ENCODE measurements around the gene HNRNPA1. TPM values are rescaled to one million over a fixed set of nuclear protein-coding genes. Genes with fewer than 3 reads are reported as not detected.
"Not testable (repeated sequence)": the region's sequence is repeated elsewhere in the genome, so short reads cannot be mapped to it uniquely, and the experiment has no call there.

Gene HNRNPA1
- total RNA-seq, 1 donor from 2014 or later = 371 TPM

GRCh38 chr12:54292083-54292930 is 11.8 kb downstream of the HNRNPA1 start:
- intact Hi-C loops (cut with DNase I) = no loop called here
- ATAC-seq (peak; percentile 24), DNase-seq (ENCODE audit: missing footprints) (no peak)

- intact Hi-C loops (cut with DNase I) = no loop called here
- ATAC-seq (no peak), DNase-seq (ENCODE audit: missing footprints) (no peak)
Measured at GRCh38 chr12:54292931-54293241, 12.4 kb downstream of the HNRNPA1 start.

DNA sequence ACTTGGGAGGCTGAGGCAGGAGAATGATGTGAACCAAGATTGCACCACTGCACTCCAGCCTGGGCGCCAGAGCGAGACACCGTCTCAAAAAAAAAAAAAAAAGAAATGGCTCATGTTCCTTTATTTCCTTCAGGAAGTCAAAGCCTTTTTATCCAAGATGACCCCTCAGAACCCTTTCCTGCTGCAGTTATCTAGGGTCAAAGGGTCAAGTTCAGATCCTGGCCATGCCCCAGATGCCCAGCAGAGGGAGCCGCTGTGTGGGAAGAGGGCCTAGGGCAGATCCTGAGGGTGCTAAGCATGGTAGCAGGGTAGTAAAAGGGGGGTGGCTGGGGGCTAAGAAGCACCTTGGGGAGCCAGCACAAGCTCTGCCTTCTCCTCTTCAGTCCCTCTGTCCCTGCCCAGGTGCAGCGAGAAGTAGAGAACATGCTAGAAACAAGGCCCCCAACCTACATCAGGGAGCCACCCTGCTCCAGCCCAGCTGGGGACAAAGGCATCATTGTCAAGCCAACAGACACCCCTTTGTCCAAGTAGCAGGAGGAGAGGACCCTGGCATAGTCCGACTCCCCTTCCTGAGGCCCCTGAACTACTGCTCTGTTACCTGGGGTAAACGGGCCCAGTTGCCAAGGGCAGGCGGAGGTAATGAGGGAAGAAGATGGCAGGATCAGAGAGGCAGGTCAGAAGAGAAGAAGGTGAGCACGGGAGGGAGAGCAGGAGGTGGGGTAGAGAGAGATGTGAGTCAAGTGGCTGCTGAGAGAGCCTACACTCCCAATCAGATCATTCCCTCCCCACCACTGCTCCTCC is 13.8 kb downstream of the HNRNPA1 start:
- ATAC-seq (peak; percentile 48), DNase-seq (ENCODE audit: missing footprints) (peak; percentile 80)
- intact Hi-C loops (cut with DNase I) = loop anchor here (2.0 kb wide), 1 partner anchor 66 kb away; no protein-coding TSS in a partner anchor

DNA sequence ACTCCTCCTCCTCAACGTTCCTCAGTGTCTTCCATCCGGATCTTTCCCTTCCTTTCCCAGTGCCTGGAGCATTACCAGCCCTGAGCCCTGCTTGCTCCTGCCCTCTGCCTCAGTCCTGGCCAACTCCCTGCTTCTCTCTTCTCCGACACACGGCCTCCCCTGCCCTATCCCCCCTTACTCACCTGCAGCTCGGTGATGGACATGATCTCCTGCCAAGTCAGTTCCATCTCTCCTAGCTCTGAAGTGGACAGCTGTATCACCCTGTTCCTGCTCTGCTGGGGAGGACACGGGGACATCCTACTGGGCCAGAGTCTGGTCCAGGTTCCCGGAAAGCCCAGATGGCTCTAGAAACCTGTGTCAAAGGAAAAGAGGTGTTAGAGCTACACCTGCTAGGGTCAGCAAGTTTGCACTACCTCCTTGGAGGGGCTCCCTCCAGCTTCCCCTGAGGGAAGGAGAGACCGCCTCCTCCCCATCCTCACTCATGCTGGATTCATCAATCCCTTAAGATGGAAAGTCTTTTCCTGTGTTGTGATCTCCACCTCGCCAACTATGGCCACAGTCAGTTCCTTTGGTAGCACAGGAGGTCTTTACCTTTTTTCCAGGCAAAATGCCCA is 14.5 kb downstream of the HNRNPA1 start:
- no peak for ATAC-seq
- DNase-seq (ENCODE audit: missing footprints) = no peak
- intact Hi-C loops (cut with DNase I) = loop anchor here (2.0 kb wide), 1 partner anchor 66 kb away; no protein-coding TSS in a partner anchor

DNA sequence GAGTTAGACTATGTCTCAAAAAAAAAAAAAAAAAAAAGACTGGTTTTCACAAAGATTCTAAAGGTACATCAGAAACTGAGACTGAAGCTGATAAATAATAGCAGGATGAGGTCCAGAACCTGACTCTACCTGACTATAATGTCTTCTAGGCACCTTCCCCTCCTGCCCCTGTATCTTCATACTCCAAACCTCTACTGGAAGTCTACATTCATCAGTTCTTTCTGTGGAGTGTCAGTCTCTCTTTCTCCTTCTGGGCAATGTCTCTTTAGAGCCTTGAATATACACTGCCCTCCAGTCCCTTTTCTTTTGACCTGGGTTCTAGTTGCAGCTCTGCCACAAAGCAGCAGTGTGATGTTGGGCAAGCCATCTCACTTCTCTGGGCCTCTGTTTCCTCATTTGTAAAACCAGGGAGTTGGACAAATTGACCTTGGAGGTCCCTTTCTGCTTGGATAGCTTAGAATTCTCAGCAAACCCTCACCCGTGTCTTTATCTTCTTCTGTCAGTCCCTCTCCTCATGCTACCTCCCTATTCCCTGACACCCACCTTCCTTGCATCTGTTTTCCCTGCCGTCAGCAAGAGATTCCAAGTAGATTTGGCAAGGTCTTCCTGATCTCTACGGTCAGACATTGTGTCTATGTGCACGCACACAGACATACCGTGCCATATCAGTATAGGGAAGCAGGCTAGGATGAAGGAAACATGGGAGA is 16.0 kb downstream of the HNRNPA1 start:
- intact Hi-C loops (cut with DNase I) = no loop called here
- DNase-seq (ENCODE audit: missing footprints) = no peak
- ATAC-seq = no peak

GRCh38 chr12:54298904-54299303 is 18.4 kb downstream of the HNRNPA1 start:
- no peak for DNase-seq (ENCODE audit: missing footprints)
- ATAC-seq = no peak
- intact Hi-C loops (cut with DNase I) = loop anchor here (1.0 kb wide), 1 partner anchor 21 kb away; no protein-coding TSS in a partner anchor

DNA sequence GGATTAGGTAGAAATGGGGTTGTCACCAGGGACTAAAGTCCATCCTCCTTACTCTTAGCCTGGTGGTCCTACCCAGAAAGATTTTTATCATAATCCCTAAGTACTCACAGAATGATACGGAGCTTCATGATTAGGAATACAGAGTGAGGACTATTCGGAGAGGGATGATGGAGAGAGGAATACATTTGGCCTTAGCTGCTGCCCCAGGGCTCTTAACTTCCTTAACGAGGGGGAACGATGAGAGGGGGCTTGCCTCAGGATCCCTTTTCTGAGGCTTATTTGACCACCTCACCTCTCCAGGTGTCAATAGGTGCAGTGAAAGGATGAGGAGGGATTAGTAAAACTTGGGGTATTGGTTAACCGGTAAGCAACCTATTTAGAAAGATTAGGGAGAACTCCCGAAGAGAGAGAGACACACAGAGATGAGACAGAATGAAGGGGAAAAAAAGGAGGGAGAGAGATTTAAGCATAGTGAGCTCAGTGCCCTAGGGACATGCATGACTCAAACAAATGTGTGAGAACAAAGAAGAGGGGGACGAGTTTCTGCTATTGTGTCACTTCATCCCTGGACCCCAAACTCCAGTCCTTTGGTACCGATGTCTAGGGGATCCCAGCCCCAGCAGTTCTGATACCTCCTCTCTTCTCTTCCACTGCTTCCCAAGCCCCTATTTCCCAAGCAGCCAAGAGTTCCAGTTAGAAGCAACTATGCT is 19.1 kb downstream of the HNRNPA1 start:
- DNase-seq (ENCODE audit: missing footprints) = no peak
- intact Hi-C loops (cut with DNase I) = loop anchor here (1.0 kb wide), 1 partner anchor 21 kb away; no protein-coding TSS in a partner anchor
- no peak for ATAC-seq

DNA sequence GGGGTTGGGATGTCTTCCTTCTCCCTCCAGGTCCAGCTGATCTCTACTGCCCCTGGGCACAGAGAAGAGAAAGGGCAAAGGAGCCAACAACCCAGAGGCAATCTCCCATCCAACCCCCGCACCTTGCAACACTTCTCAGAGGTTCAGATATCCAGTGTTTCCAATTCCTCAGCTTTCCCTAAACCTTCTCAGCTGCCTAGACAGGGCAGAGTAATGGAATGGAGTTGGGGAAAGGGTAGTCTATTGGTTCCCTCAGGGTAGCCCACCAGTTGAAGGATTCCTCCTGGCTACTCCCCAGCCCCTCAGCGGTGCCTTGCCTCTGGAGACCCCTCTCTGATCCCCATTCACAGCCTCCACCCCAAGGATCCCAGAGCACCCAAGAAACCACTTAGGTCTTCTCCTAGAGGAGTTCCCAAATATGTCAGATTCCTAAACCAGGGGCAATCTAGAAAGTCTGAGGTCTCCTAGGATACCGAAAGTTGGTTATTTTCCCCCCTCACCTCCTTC is 19.8 kb downstream of the HNRNPA1 start:
- ATAC-seq = no peak
- intact Hi-C loops (cut with DNase I) = no loop called here

GRCh38 chr12:54300732-54301427 is 20.4 kb downstream of the HNRNPA1 start, which contains the start of gene NFE2:
Gene NFE2 (minus strand): TSS chr12:54301015. CDS start chr12:54295248, 5,767 bp downstream.
- intact Hi-C loops (cut with DNase I) = no loop called here
- peak; percentile 88 for DNase-seq (ENCODE audit: missing footprints)
- peak; percentile 54 for ATAC-seq

More for the DNA sequence above, 19.8 kb downstream of the HNRNPA1 start:
- DNase-seq (ENCODE audit: missing footprints) = no peak

DNA sequence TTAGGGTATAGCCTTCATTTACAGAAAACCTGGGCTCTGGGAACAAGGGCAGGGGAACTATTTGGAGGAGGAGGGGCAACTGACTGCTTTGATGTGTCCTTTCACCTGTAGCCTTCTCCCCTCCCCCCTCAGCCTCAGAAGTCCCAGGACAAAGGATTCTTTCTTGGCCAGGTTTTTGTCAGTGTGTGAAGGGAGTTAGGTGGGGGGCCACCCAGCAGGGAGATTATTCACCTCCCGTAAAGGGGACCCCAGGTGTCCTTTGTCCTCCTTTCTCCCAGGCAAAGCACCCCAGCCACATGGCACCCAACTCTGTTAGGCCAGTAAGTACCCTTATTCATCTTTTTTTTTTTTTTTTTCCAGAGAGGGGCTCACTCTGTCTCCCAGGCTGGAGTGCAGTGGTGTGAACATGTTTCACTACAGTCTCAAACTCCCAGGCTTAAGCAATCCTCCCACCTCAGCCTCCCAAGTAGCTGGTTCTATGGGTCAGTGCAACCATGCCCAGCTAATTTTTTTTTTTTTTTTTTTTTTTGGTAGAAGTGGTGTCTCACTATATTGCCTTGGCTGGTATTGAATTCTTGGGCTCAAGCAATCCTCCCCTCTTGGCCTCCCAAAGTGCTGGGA is 21.0 kb downstream of the HNRNPA1 start:
- intact Hi-C loops (cut with DNase I) = no loop called here
- no peak for ATAC-seq
- no peak for DNase-seq (ENCODE audit: missing footprints)

- ATAC-seq = no peak
- intact Hi-C loops (cut with DNase I) = no loop called here
- no peak for DNase-seq (ENCODE audit: missing footprints)
Measured at GRCh38 chr12:54303640-54304039, 23.1 kb downstream of the HNRNPA1 start.

GRCh38 chr12:54304187-54304810 is 23.8 kb downstream of the HNRNPA1 start:
- DNase-seq (ENCODE audit: missing footprints) = peak; percentile 90
- ATAC-seq = peak; percentile 79
- intact Hi-C loops (cut with DNase I) = no loop called here

DNA sequence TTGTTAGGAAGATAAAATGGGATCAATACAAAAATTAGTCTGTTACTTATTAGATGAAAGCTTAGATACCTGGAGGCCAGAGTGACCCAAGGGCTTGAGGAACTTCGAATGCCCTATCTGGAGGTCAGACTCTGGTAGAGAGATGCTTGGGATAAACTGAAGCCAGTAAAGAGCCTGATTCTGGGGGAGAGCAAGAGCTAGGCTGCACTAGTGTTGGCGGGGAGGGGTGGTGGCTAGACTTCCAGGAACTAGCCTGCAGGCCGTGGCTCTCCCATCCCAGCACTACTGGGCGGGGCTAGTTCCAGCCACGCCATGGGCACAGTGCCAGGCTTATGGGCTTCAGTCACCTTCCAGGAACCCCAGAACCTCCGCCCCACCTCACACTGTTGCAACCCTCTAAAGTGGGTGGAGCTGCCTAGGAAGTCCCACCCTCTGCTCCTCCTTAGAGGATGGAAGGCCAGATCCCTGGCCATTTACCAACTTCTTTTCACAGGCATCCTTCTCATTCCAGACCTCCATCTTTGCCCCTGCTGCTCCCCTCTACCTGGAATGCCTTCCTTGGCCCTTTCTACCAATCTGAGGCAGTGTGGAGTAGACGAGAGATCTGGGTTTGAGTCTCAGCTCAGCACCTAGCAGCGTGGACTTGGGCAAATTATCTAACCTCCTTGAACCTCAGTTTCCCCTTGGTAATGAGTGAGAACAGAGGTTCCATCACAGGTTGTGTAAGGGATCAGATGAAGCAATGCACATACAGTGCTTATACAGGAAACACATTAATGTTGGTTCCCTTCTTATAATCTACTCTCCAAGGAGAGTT is 26.6 kb downstream of the HNRNPA1 start:
- DNase-seq (ENCODE audit: missing footprints) (peak; percentile 95), ATAC-seq (peak; percentile 74)
- intact Hi-C loops (cut with DNase I) = no loop called here

DNA sequence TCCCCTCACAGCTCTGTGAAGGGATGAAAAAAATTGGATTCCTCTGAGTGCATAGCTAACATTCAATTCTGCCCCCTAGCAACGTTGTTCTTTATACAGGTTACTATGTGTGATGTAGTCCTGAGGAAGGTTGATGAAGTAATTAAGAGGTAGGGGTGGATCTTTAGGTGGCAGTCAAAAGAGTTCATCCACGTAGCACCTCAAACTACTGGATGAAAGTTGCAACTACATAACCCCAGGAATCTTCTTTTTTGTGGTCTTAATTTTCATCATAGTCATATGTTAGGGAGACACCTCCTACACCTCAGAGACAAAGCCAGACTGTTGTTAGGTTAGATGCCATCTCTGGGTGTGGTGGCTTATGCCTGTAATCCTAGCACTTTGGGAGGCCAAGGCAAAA is 30.5 kb downstream of the HNRNPA1 start:
- DNase-seq (ENCODE audit: missing footprints) (no peak), ATAC-seq (no peak)
- intact Hi-C loops (cut with DNase I) = no loop called here

GRCh38 chr12:54312309-54312708 is 31.8 kb downstream of the HNRNPA1 start:
- intact Hi-C loops (cut with DNase I) = not testable (repeated sequence)

GRCh38 chr12:54321363-54321762 is 40.8 kb downstream of the HNRNPA1 start:
- intact Hi-C loops (cut with DNase I) = no loop called here
- DNase-seq (ENCODE audit: missing footprints) = no peak
- ATAC-seq = no peak

More at GRCh38 chr12:54312309-54312708, 31.8 kb downstream of the HNRNPA1 start:
- not testable (repeated sequence) for ATAC-seq; DNase-seq (ENCODE audit: missing footprints)

All from Right ventricle myocardium inferior (tissue), 1 donor.